ENCODE data around the gene COMP. TPM values are rescaled to one million over a fixed set of nuclear protein-coding genes. Genes with fewer than 3 reads are reported as not detected.
A peak's percentile ranks its signal among the peaks of the same experiment; 100 is the strongest.

Gene COMP
- polyA plus RNA-seq, 6 donors from 2014 or later = 0.36 TPM; not detected in 5

DNA sequence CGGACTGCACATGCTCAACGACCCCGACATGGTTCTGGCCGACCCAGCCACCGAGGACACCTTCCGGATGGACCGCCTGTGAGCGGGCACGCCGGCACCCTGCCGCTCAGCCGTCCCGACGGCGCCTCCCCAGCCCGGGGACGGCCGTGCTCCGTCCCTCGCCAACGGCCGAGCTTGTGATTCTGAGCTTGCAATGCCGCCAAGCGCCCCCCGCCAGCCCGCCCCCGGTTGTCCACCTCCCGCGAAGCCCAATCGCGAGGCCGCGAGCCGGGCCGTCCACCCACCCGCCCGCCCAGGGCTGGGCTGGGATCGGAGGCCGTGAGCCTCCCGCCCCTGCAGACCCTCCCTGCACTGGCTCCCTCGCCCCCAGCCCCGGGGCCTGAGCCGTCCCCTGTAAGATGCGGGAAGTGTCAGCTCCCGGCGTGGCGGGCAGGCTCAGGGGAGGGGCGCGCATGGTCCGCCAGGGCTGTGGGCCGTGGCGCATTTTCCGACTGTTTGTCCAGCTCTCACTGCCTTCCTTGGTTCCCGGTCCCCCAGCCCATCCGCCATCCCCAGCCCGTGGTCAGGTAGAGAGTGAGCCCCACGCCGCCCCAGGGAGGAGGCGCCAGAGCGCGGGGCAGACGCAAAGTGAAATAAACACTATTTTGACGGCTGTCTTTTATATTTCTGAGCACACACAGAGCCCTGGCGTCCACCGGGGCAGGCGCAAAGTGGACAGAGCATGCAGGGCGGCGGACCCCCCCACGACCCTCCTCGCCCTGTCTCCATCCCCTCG lies 13.6 kb downstream of the COMP start:
- H3K27ac Mint-ChIP-seq = no peak overlapping the region
- DNase-seq = no peak

DNA sequence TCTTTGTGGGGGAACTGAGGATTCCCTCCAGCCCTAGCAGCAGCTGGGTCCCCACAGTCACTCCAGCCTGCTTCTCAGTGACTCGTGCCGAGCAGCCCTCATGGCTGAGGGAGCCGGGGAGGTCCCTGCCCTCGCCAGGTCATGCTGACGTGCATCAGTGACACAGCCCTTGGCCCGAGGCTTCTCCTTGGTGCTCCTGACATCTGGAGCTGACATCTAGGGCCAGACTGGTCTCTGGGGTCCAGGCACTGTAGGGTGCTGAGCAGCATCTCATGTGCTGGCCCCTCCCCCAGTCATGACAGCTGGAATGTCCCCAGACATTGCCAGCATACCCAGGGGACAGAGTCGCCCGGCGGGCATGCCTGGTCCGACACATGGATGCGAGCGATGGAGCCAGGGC lies 14.4 kb downstream of the COMP start:
- ATAC-seq (ENCODE audit: low read depth in 2 of 2) (no peak), DNase-seq (no peak)
- H3K36me3 Mint-ChIP-seq = no peaks in the 10 kb centered on the region
- peaks cover 0 to 6% (median 6%) of the 10 kb centered on the region in 3 donors for H3K4me1 Mint-ChIP-seq
- no peak overlapping the region for H3K4me3 Mint-ChIP-seq
- peak overlapping the region in 2 of 6 donors; percentile 33 to 54 for H3K27ac Mint-ChIP-seq
- no peaks in the 10 kb centered on the region for H3K9me3 Mint-ChIP-seq
- no peaks in the 10 kb centered on the region for H3K27me3 Mint-ChIP-seq

More for the DNA sequence above, 13.6 kb downstream of the COMP start:
- Mint-ChIP-seq H3K27me3 (no peaks in the 10 kb centered on the region), H3K36me3 (no peaks in the 10 kb centered on the region), H3K9me3 (no peaks in the 10 kb centered on the region), H3K4me1 (peaks cover 4 to 10% (median 10%) of the 10 kb centered on the region in 3 donors), H3K4me3 (no peak overlapping the region)
- ATAC-seq (ENCODE audit: low read depth in 2 of 2) = no peak

DNA sequence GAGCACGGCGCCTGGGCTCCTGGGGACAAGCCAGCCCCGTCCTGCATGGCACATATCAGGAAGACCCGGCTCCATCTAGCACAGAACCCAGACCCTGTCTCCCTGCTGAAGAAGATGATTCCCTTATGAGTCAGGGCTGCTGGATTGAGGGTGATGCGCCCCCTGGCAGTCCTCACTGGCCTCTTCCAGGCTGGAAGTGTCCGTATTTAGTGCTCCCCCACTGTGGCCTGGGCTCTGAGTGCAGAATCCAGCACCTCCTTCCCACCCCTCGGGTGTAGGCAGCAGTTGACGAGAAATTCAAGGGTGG lies 14.9 kb downstream of the COMP start:
- ATAC-seq (ENCODE audit: low read depth in 2 of 2) (no peak), DNase-seq (no peak)
- H3K9me3 Mint-ChIP-seq = no peaks in the 10 kb centered on the region
- no peak overlapping the region for H3K27ac Mint-ChIP-seq
- peaks cover 0 to 6% (median 6%) of the 10 kb centered on the region in 3 donors for H3K4me1 Mint-ChIP-seq
- H3K36me3 Mint-ChIP-seq = no peaks in the 10 kb centered on the region
- no peak overlapping the region for H3K4me3 Mint-ChIP-seq
- no peaks in the 10 kb centered on the region for H3K27me3 Mint-ChIP-seq

DNA sequence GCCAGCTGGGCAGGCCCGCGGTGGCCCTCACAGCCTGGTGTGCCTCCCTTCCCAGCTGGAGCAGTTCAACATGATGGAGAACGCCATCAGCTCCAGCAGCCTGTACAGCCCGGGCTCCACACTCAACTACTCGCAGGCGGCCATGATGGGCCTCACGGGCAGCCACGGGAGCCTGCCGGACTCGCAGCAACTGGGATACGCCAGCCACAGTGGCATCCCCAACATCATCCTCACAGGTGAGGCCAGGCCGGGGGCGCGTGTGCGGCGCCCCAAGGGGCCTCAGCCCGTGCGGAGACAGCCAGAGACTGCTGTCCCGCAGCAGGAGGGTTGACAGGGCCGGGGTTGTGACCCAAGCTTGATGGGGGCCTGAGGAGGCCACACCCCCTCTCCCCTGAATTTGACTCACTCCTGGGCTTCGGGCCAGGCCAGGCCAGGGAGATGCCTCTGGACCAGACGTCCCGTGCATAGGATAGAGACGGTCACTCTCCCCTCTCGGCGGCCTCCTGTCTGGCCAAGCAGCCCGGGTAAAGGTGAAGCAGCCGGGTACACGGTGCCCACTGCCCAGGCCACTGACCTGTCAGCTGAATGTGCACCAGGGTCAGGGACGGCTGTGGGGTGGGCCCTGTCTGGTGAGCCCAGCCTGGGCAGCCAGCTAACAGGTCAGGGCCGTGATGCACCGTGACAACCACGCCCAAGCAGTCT lies 15.4 kb downstream of the COMP start:
- DNase-seq (no peak), ATAC-seq (ENCODE audit: low read depth in 2 of 2) (no peak)
- no peaks in the 10 kb centered on the region for H3K9me3 Mint-ChIP-seq
- no peaks in the 10 kb centered on the region for H3K36me3 Mint-ChIP-seq
- no peaks in the 10 kb centered on the region for H3K27me3 Mint-ChIP-seq
- H3K27ac Mint-ChIP-seq = no peak overlapping the region
- peaks cover 0 to 7% (median 6%) of the 10 kb centered on the region in 3 donors for H3K4me1 Mint-ChIP-seq
- no peak overlapping the region for H3K4me3 Mint-ChIP-seq

DNA sequence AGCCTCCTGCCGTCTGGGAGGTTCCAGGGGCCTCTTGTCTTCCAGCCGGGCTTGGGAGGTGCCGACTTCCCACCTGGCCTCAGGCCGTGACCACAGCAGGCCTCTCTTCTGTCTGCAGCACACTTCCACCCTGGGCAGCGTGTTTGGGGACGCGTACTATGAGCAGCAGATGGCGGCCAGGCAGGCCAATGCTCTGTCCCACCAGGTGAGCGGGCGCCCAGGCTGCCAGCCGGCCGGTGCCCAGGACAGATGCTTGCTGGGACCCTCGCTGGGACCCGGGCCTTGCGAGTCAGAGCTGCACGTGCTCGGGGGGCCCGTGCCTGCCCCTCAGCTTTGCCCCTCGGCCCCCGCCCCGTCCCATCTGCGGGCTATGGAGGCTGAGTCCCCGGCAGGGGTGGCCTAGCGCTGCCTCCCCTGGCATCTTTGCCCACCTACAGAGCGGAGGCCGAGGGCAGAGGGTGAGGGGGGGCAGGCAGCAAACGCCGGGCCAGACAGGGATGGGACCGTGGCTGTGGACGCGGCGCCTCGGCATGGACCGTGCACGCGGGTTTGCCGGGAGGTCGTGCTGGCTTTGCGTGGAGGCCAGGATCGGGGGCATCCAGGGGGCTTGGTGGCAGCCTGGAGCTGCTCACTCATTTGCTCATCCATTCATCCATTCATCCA lies 16.2 kb downstream of the COMP start:
- DNase-seq = no peak
- Mint-ChIP-seq H3K27ac (no peak overlapping the region), H3K9me3 (no peaks in the 10 kb centered on the region), H3K4me1 (peaks cover 0 to 13% (median 6%) of the 10 kb centered on the region in 3 donors), H3K27me3 (no peaks in the 10 kb centered on the region), H3K36me3 (no peaks in the 10 kb centered on the region), H3K4me3 (no peak overlapping the region)
- no peak for ATAC-seq (ENCODE audit: low read depth in 2 of 2)

DNA sequence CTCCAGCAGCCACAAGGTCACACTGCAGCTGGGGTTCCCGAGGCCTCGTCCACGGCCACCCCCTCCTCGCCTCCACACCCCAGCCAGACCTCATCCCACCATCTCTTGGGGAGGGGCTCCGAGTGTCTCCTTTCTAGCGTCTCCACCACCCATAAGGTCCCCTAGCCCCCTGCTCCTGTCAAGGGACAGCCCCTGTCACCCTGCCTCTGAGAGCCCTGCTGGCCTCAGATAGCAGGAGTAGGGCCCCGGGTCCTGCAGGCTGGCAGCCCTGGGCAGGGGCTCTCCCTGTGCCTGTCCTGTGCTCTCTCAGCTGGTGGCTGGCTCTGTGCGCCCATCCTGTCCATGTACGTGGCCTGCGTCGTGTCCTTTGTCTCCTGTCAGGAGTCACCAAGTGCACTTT lies 17.0 kb downstream of the COMP start:
- no peak for DNase-seq
- Mint-ChIP-seq H3K9me3 (no peaks in the 10 kb centered on the region), H3K27me3 (no peaks in the 10 kb centered on the region), H3K36me3 (no peaks in the 10 kb centered on the region), H3K4me3 (no peak overlapping the region), H3K27ac (no peak overlapping the region), H3K4me1 (peaks cover 0 to 13% (median 6%) of the 10 kb centered on the region in 3 donors)
- no peak for ATAC-seq (ENCODE audit: low read depth in 2 of 2)

DNA sequence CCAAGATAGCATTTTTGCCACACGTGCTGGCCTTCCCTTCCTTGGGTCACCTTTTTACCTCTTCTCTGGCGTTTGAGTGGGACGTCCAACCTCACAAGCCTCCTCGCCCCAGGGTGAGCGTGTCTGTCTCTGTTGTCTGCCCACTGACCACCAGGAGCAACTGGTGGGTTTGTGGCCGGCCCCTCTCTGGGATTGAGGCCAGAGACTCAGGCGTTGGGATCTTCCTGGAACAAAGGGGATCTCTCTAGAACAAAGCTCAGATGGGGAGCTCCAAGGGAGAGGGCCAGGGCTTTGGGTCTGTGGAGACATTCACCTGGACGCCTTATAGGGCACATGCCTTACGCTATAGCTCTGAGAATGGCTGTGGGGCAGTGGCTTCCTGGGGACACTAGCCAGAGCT lies 17.4 kb downstream of the COMP start:
- ATAC-seq (ENCODE audit: low read depth in 2 of 2) (no peak), DNase-seq (no peak)
- Mint-ChIP-seq H3K4me1 (peaks cover 0 to 13% (median 6%) of the 10 kb centered on the region in 3 donors), H3K4me3 (no peak overlapping the region), H3K27me3 (no peaks in the 10 kb centered on the region), H3K36me3 (no peaks in the 10 kb centered on the region), H3K9me3 (no peaks in the 10 kb centered on the region), H3K27ac (no peak overlapping the region)

DNA sequence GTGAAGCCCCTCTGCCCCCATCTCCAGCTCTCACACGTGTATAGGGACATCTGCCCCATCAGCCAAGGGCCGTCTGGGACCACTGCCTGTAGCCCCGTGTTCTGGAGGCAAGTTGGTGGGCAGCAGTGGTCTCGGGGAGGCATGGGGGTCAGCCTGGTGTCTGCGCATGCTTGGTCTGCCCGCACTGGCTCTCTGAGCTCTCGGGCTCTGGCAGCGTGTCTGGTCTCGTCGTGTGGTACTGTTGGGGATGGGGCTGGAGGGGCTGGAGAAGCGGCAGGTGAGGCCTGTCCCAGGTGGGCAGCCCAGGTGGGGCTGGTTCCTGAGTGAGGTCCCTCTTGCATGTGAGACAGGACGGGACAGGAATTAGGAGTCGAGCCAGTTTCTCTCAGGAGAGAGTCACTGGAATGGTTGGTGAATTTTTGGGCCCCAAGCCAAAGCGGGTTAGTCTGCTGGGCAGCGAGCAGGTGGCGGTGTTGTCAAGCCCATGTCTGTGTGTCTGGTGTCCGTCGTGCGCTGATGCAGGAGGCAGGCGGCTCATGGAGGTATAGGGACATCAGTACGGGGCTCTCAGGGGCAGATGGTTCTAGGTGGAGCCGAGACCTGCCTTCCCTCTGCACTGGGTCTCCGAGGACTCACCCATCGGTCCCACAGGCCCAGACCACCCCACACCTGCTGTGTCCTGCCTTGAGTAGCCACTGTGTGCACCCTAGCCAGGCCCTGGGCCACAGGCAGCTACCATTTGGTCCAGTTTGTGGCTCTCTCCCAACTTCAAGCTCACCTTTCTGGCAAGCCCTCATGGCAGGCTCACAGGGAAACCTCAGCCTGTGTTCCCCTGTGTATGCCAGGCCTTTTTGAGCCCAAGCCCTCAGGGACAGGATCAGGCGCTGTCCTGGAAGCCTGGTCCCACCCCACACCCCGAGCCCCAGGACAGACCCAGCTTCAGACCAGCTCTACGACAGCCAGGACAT lies 18.2 kb downstream of the COMP start:
- Mint-ChIP-seq H3K36me3 (no peaks in the 10 kb centered on the region), H3K27ac (peak overlapping the region in 2 of 6 donors; percentile 24 to 57), H3K4me1 (peaks cover 0 to 13% (median 6%) of the 10 kb centered on the region in 3 donors), H3K27me3 (no peaks in the 10 kb centered on the region), H3K9me3 (no peaks in the 10 kb centered on the region), H3K4me3 (no peak overlapping the region)
- ATAC-seq (ENCODE audit: low read depth in 2 of 2) (no peak), DNase-seq (no peak)

DNA sequence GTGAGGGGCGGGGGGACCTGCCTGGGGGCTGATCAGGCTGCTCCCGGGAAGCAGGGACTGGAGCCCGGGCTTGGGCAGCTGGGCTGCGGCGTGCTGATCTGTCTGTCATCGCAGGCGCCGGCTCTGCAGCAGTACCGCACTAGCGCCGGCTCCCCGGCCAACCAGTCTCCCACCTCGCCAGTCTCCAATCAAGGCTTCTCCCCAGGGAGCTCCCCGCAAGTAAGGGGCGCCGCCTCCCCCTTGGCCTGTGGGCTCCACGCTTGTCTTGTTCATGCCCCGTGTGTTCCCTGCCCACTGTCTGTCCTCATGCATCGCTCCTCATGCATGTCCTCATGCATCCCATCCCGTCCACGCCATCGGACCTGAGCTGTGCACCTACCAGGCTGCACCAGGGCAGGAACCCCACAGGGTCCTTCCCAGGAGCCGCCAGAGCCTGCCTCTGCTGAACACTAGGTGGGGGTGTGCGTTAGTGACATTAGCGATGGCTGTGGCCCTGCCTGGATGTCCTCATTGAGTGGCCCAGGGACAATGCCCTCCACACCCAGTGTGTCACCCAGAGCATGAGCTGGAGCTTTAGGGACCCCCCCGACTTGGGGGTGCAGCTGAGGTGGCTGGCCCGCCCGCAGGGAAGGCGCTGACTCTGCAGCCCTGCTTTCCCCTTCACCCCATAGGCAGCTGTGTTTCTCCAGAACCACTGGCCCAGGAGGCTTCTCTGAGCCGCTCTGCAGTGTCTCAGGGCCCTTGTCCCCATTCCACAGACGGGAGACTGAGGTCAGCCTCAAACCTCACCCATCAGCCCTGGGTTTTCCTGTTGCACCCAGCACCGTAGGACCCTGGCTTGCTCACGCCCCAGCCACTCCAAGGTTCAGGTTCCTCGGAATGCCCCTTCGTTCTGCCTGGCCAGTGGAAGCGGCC lies 19.5 kb downstream of the COMP start:
- ATAC-seq (ENCODE audit: low read depth in 2 of 2) (no peak), DNase-seq (no peak)
- Mint-ChIP-seq H3K4me1 (peaks cover 0 to 13% (median 6%) of the 10 kb centered on the region in 3 donors), H3K27ac (no peak overlapping the region), H3K9me3 (no peaks in the 10 kb centered on the region), H3K36me3 (no peaks in the 10 kb centered on the region), H3K4me3 (peak overlapping the region in 1 of 8 donors; percentile 12), H3K27me3 (no peaks in the 10 kb centered on the region)

DNA sequence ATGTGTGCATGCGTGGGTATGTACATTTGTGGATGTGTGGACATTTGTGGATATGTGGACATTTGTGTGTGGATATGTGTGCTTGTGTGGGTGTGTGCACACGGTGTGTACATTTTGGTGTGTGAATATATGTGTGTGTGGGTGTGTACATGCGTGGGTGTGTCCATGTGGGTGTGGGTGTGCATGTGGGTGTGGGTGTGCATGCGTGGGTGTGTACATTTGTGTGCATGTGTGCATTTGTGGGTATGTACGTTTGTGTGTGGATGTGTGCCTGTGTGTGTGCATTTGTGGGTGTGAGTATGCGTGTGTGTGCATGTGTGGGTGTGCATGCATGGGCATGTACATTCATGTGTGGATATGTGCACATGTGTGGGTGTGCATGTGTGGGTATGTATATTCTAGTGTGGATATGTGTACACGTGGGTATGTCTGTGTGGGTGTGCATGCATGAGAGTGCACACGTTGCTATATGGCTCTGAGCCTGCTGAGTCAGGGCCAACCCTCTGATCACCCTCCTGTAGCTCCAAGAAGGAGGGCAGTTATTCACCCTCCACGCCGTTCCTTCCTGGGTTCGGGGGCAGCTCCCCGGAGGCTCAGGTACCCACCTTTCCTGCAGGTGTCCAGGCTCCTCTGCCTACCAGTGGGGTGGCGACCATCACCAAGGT lies 20.3 kb downstream of the COMP start:
- H3K27me3 Mint-ChIP-seq = no peaks in the 10 kb centered on the region
- ATAC-seq (ENCODE audit: low read depth in 2 of 2) = no peak
- H3K27ac Mint-ChIP-seq = peak overlapping the region in 2 of 6 donors; percentile 1 to 60
- no peak for DNase-seq
- no peaks in the 10 kb centered on the region for H3K9me3 Mint-ChIP-seq
- no peaks in the 10 kb centered on the region for H3K36me3 Mint-ChIP-seq
- peak overlapping the region in 1 of 8 donors; percentile 49 for H3K4me3 Mint-ChIP-seq
- peaks cover 0 to 13% (median 6%) of the 10 kb centered on the region in 3 donors for H3K4me1 Mint-ChIP-seq

DNA sequence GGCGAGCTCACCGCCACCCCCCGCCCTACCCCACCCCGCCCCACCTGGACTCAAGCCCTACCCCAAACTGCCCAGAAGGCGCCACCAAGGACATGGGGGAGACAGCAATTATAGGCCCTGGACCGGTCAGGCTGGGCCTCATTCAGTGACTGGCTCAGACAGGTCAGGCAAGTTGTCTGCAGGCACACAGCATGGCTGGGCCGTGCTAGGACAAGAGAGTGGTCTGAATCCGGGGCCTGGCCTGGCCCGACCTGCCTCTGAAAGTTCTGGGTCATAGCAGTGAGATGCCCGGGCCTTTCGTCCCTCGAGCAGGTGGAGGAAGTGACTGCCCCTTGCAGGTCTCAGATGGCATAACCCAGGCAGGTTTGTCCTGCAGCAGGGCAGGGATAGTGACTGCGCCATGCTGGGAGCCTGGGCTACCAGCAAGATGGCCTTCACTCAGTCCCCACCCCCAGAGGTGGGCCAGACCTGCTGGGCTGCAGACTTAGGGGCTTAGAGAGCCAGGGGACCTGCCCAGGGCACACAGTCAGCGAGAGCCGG lies 21.0 kb downstream of the COMP start:
- Mint-ChIP-seq H3K4me3 (peak overlapping the region in 1 of 8 donors; percentile 49), H3K36me3 (no peaks in the 10 kb centered on the region), H3K27ac (peak overlapping the region in 2 of 6 donors; percentile 28 to 60), H3K4me1 (peaks cover 0 to 13% (median 6%) of the 10 kb centered on the region in 3 donors), H3K9me3 (no peaks in the 10 kb centered on the region), H3K27me3 (no peaks in the 10 kb centered on the region)
- DNase-seq (no peak), ATAC-seq (ENCODE audit: low read depth in 2 of 2) (no peak)

Data from naive B cell (primary cell).